K562 (cell line): ENCODE data around the gene TFAP2A. TPM values are rescaled to one million over a fixed set of nuclear protein-coding genes. Genes with fewer than 3 reads are reported as not detected.

ENCODE experiments used
- ELF4 ChIP-seq: fragments of 450-650 bp; formaldehyde crosslinking; IDR thresholded peaks from 2 replicates; pipeline ENCODE4 v1.4.0; 2022; ENCODE audit warnings: missing genetic modification characterization
- EWSR1 ChIP-seq: fragments of 450-650 bp; IDR thresholded peaks from 2 replicates; pipeline ENCODE4 v1.6.1; 2018; ENCODE audit warnings: borderline replicate concordance, mild to moderate bottlenecking, low read depth, moderate library complexity; ENCODE audit not compliant: partially characterized antibody
- MBD2 ChIP-seq: sonication (generic); IDR thresholded peaks from 2 replicates; pipeline ENCODE4 v1.6.1; 2016; ENCODE audit warnings: low read depth, borderline replicate concordance
- MNT ChIP-seq, 2 experiments: fragments of 450-650 bp; conservative IDR thresholded peaks; 2 replicates each; pipeline ENCODE4 v1.6.1; 2017; ENCODE audit warnings: mild to moderate bottlenecking in 2 of 2, moderate library complexity in 2 of 2
- NFXL1 ChIP-seq: fragments of 450-650 bp; formaldehyde crosslinking; IDR thresholded peaks from 2 replicates; pipeline ENCODE4 v1.4.0; 2021; ENCODE audit warnings: mild to moderate bottlenecking
- SMC3 ChIP-seq: conservative IDR thresholded peaks from 2 replicates; pipeline ENCODE4 v1.6.1; 2011; ENCODE audit warnings: low read depth, low read length, improper control_type of control experiment; ENCODE audit not compliant: insufficient read depth
- TFAP4 ChIP-seq: sonication (generic); formaldehyde crosslinking; IDR thresholded peaks from 2 replicates; pipeline ENCODE4 v1.8.0; 2022; ENCODE audit warnings: missing genetic modification reagents, mild to moderate bottlenecking, moderate library complexity, borderline replicate concordance
- ZNF263 ChIP-seq: sonication (generic); formaldehyde crosslinking; IDR thresholded peaks from 2 replicates; pipeline ENCODE4 v1.8.0; 2022; ENCODE audit warnings: mild to moderate bottlenecking, missing genetic modification reagents, borderline replicate concordance
- ZNF75A ChIP-seq: fragments of 450-650 bp; formaldehyde crosslinking; IDR thresholded peaks from 2 replicates; pipeline ENCODE4 v1.4.0; 2020; ENCODE audit warnings: mild to moderate bottlenecking
- polyA plus RNA-seq, 8 experiments: library from polyadenylated mRNA; depleted of rRNA in 4 of 8; stranded (reverse) in 5 of 8; unstranded in 3 of 8; fragments of >200 nt; fragmentation: Nextera tagmentation in 2 of 8; fragmentation: Illumina TruSeq in 1 of 8; extraction: Ambion mirVana in 2 of 8; extraction: Trizol in 1 of 8; gene quantifications; 2 replicates each; pipeline versions ENCODE4 v1.2.1 to v1.2.3, GENCODE V29; 2011 to 2014; ENCODE audit warnings: inconsistent platforms in 1 of 8, missing spikeins in 1 of 8
- total RNA-seq, 7 experiments: library from RNA; depleted of rRNA in 6 of 7; stranded (reverse); fragments of >200 nt in 6 of 7; fragmentation: Illumina TruSeq in 2 of 7; extraction: Trizol in 2 of 7; gene quantifications; 2 replicates each; pipeline versions ENCODE4 v1.2.1 to v1.2.3, GENCODE V29; 2011 to 2021; ENCODE audit warnings: low replicate concordance in 1 of 7
- TF ChIP-seq, protein P1 (sequence below), 2 experiments: fragments of 450-650 bp in 1 of 2; sonication (generic) in 1 of 2; formaldehyde crosslinking in 1 of 2; IDR thresholded peaks; 2 replicates each; pipeline versions ENCODE4 v1.7.1 to v1.9.0; 2016 to 2022; ENCODE audit warnings: inconsistent platforms in 1 of 2, mild to moderate bottlenecking in 1 of 2, missing genetic modification reagents in 1 of 2

The TFAP2A gene
- total and polyA plus RNA-seq, 9 of the 15 experiments (the other 6 are each of a cell fraction or from before 2014, with no cell fraction given) = 0.14 to 0.53 (median 0.19) TPM; not detected in 1

- TF ChIP-seq TFAP4 (CRISPR knock-in tag) = 0 out of 2 replicates have a peak, but pooled peaks have one; percentile 39
- no peak for TF ChIP-seq ZNF75A (CRISPR knock-in tag)
- TF ChIP-seq, protein P1, sequence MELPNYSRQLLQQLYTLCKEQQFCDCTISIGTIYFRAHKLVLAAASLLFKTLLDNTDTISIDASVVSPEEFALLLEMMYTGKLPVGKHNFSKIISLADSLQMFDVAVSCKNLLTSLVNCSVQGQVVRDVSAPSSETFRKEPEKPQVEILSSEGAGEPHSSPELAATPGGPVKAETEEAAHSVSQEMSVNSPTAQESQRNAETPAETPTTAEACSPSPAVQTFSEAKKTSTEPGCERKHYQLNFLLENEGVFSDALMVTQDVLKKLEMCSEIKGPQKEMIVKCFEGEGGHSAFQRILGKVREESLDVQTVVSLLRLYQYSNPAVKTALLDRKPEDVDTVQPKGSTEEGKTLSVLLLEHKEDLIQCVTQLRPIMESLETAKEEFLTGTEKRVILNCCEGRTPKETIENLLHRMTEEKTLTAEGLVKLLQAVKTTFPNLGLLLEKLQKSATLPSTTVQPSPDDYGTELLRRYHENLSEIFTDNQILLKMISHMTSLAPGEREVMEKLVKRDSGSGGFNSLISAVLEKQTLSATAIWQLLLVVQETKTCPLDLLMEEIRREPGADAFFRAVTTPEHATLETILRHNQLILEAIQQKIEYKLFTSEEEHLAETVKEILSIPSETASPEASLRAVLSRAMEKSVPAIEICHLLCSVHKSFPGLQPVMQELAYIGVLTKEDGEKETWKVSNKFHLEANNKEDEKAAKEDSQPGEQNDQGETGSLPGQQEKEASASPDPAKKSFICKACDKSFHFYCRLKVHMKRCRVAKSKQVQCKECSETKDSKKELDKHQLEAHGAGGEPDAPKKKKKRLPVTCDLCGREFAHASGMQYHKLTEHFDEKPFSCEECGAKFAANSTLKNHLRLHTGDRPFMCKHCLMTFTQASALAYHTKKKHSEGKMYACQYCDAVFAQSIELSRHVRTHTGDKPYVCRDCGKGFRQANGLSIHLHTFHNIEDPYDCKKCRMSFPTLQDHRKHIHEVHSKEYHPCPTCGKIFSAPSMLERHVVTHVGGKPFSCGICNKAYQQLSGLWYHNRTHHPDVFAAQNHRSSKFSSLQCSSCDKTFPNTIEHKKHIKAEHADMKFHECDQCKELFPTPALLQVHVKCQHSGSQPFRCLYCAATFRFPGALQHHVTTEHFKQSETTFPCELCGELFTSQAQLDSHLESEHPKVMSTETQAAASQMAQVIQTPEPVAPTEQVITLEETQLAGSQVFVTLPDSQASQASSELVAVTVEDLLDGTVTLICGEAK (IDR thresholded peaks at IDR 0.05) = no peak
- TF ChIP-seq, protein P1 (CRISPR knock-in tag; IDR thresholded peaks at IDR 0.05) = no peak
- TF ChIP-seq EWSR1 = no peak
- TF ChIP-seq SMC3 = 0 out of 2 replicates have a peak, but pooled peaks have one; percentile 17
- no peak for TF ChIP-seq NFXL1 (CRISPR knock-in tag)
- peak; percentile 99 for TF ChIP-seq ZNF263 (CRISPR knock-in tag)
- TF ChIP-seq MNT (conservative IDR thresholded peaks at IDR 0.05) = no peak
- TF ChIP-seq ELF4 (CRISPR knock-in tag) = peak; percentile 62; the same call in 1 of the 2 replicates
- no peak for TF ChIP-seq MBD2
Measured at GRCh38 chr6:10414756-10415616, at the start of gene TFAP2A (continued).
